OCI-LY1 (cell line): ENCODE data around the gene GNAL.

Source experiments
- H2AFZ ChIP-seq: fragments of 200-600 bp; sonication (generic), shearing (Covaris generic); 2 replicates; pipeline ENCODE4 v1.6.0; 2014; ENCODE audit warnings: antibody characterized with exemption, mild to moderate bottlenecking, low read length
- H3F3A ChIP-seq: fragments of 200-600 bp; sonication (generic), shearing (Covaris generic); 2 replicates; pipeline ENCODE4 v1.6.0; 2014; ENCODE audit warnings: mild to moderate bottlenecking, antibody characterized with exemption, low read length, moderate library complexity; ENCODE audit not compliant: insufficient read depth
- H3K27ac ChIP-seq: fragments of 200-600 bp; sonication (generic); 2 replicates; pipeline ENCODE4 v1.5.1; 2014; ENCODE audit warnings: low read length, mixed run types, mild to moderate bottlenecking, low read depth; ENCODE audit not compliant: poor library complexity, severe bottlenecking
- H3K27me3 ChIP-seq: fragments of 200-600 bp; sonication (generic); 2 replicates; pipeline ENCODE4 v1.6.0; 2014; ENCODE audit warnings: antibody characterized with exemption, mild to moderate bottlenecking, low read length, moderate library complexity; ENCODE audit not compliant: insufficient read depth
- H3K36me3 ChIP-seq: fragments of 200-600 bp; sonication (generic); 2 replicates; pipeline ENCODE4 v1.6.1; 2014; ENCODE audit warnings: mild to moderate bottlenecking, antibody characterized with exemption, low read length, moderate library complexity, mixed read lengths; ENCODE audit not compliant: insufficient read depth
- H3K4me1 ChIP-seq: fragments of 200-600 bp; sonication (generic); 2 replicates; pipeline ENCODE4 v1.5.1; 2014; ENCODE audit warnings: mild to moderate bottlenecking, low read length, moderate library complexity; ENCODE audit not compliant: insufficient read depth, severe bottlenecking
- H3K4me2 ChIP-seq: fragments of 200-600 bp; sonication (generic), shearing (Covaris generic); 2 replicates; pipeline ENCODE4 v1.6.1; 2014; ENCODE audit warnings: low read length
- H3K4me3 ChIP-seq: fragments of 200-600 bp; sonication (generic); 2 replicates; pipeline ENCODE4 v1.5.1; 2014; ENCODE audit warnings: low read length, low read depth, mild to moderate bottlenecking, mixed read lengths; ENCODE audit not compliant: poor library complexity, severe bottlenecking
- H3K79me2 ChIP-seq: fragments of 200-600 bp; shearing (Covaris generic); 2 replicates; pipeline ENCODE4 v1.6.1; 2016; ENCODE audit warnings: mixed run types, low read length, mixed read lengths; ENCODE audit not compliant: insufficient read depth
- H3K9ac ChIP-seq: fragments of 200-600 bp; sonication (generic), shearing (Covaris generic); 2 replicates; pipeline ENCODE4 v1.6.1; 2014; ENCODE audit warnings: mild to moderate bottlenecking, low read length, mixed read lengths
- H3K9me2 ChIP-seq: fragments of 200-600 bp; sonication (generic), shearing (Covaris generic); 2 replicates; pipeline ENCODE4 v1.6.1; 2014; ENCODE audit warnings: low read depth, mild to moderate bottlenecking, low read length, mixed read lengths
- H3K9me3 ChIP-seq: fragments of 200-600 bp; shearing (Covaris generic); 2 replicates; pipeline ENCODE4 v1.6.1; 2014; ENCODE audit warnings: low read length, mixed read lengths
- H4K20me1 ChIP-seq: fragments of 200-600 bp; sonication (generic), shearing (Covaris generic); 2 replicates; pipeline ENCODE4 v1.6.0; 2016; ENCODE audit warnings: mild to moderate bottlenecking, low read length; ENCODE audit not compliant: insufficient read depth
- EZH2 ChIP-seq: fragments of 200-600 bp; sonication (generic), shearing (Covaris generic); IDR thresholded peaks from 2 replicates; pipeline ENCODE4 v1.8.0; 2017; ENCODE audit warnings: borderline replicate concordance, mixed run types, mild to moderate bottlenecking, antibody characterized with exemption, low read length, moderate library complexity, mixed read lengths
- TF ChIP-seq, protein P1 (sequence below): fragments of 200-600 bp; sonication (generic), shearing (Covaris generic); IDR thresholded peaks from 2 replicates; pipeline ENCODE4 v1.5.1; 2017; ENCODE audit warnings: mild to moderate bottlenecking, antibody characterized with exemption, low read length, moderate library complexity, mixed read lengths

Gene GNAL

DNA sequence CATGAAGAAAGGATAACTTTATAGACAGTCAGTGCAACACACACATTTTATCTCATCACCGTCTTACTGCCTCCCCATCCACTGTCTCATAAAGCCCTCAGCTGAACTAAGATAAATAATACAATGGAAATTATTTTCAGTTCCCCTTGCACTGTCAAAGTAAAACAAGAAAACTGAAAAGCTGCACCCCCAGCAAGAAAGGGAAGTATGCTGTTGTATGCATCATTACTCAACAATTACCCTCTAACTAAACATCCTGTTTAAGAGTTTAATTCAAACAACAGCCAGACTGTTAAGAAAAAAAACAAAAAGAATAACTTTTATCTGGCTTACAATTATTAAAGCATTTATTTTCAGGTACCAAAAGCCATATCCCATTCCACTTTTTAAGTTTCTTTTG lies 194.1 kb downstream of the GNAL start:
- H3K4me3 ChIP-seq = no peak overlapping the region
- H3K9me3 ChIP-seq = no peaks in the 10 kb centered on the region
- H3K4me2 ChIP-seq = peak overlapping the region; percentile 1
- TF ChIP-seq EZH2 = no peak
- TF ChIP-seq, protein P1, sequence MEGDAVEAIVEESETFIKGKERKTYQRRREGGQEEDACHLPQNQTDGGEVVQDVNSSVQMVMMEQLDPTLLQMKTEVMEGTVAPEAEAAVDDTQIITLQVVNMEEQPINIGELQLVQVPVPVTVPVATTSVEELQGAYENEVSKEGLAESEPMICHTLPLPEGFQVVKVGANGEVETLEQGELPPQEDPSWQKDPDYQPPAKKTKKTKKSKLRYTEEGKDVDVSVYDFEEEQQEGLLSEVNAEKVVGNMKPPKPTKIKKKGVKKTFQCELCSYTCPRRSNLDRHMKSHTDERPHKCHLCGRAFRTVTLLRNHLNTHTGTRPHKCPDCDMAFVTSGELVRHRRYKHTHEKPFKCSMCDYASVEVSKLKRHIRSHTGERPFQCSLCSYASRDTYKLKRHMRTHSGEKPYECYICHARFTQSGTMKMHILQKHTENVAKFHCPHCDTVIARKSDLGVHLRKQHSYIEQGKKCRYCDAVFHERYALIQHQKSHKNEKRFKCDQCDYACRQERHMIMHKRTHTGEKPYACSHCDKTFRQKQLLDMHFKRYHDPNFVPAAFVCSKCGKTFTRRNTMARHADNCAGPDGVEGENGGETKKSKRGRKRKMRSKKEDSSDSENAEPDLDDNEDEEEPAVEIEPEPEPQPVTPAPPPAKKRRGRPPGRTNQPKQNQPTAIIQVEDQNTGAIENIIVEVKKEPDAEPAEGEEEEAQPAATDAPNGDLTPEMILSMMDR = no peak
- H3K4me1 ChIP-seq = peaks cover 19% of the 10 kb centered on the region
- peaks cover 38% of the 10 kb centered on the region for H3K36me3 ChIP-seq
- H3K9me2 ChIP-seq = no peaks in the 10 kb centered on the region
- H3K27ac ChIP-seq = peak overlapping the region; percentile 68
- no peaks in the 10 kb centered on the region for H4K20me1 ChIP-seq
- H2AFZ ChIP-seq = no peak overlapping the region
- H3K27me3 ChIP-seq = no peaks in the 10 kb centered on the region
- H3F3A ChIP-seq = no peaks in the 10 kb centered on the region
- no peak overlapping the region for H3K9ac ChIP-seq
- H3K79me2 ChIP-seq = no peaks in the 10 kb centered on the region

DNA sequence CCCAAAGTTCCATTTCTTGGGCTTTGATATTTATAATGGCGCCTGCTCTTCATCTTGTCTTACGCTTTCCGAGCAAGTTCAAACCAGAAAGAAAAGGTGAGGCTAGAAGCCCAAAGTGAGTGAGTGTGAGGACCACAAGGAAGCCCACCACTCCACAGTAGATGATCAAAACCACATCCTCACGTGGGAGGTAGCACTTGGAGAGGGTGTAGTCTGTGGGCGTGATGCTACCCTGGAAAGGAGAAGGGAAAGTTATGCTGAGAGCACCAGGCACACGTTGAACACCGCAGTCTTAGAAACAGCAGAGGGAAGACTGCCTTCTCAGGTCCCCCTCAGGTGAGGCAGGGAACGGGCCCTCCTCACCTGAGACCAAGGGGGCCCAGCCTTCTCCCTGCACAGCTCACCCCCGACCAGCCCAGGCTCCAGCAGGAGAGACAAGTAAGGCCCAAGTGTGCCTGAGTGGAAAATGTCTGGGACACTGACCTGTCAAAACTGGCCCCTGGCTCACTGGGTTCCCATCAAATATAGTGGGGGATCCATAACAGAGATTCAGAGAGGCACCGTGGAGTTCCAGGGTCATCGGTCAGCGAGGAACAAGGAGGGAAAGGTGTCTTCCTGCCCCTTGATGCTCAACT lies 195.4 kb downstream of the GNAL start:
- Histone ChIP-seq H3K27ac (no peak overlapping the region), H4K20me1 (no peaks in the 10 kb centered on the region), H3K4me2 (no peak overlapping the region), H3K27me3 (no peaks in the 10 kb centered on the region), H3K36me3 (peaks cover 52% of the 10 kb centered on the region), H2AFZ (no peak overlapping the region), H3F3A (no peaks in the 10 kb centered on the region), H3K9ac (no peak overlapping the region), H3K79me2 (no peaks in the 10 kb centered on the region), H3K4me3 (no peak overlapping the region), H3K9me3 (no peaks in the 10 kb centered on the region), H3K9me2 (no peaks in the 10 kb centered on the region), H3K4me1 (peaks cover 19% of the 10 kb centered on the region)
- TF ChIP-seq, protein P1 = no peak
- no peak for TF ChIP-seq EZH2

- no peak overlapping the region for H3K4me2 ChIP-seq
These were observed 196.3 kb downstream of the GNAL start for GRCh38 chr18:11885278-11885947.

More at GRCh38 chr18:11885278-11885947, 196.3 kb downstream of the GNAL start:
- Histone ChIP-seq H2AFZ (no peak overlapping the region), H3K4me1 (peaks cover 19% of the 10 kb centered on the region), H4K20me1 (no peaks in the 10 kb centered on the region), H3K27me3 (no peaks in the 10 kb centered on the region), H3K4me3 (no peak overlapping the region), H3K36me3 (peaks cover 58% of the 10 kb centered on the region), H3K9me3 (no peaks in the 10 kb centered on the region), H3K79me2 (no peaks in the 10 kb centered on the region), H3K27ac (no peak overlapping the region), H3K9ac (no peak overlapping the region), H3K9me2 (no peaks in the 10 kb centered on the region), H3F3A (no peaks in the 10 kb centered on the region)
- TF ChIP-seq, protein P1 = no peak
- TF ChIP-seq EZH2 = no peak
